GM03348 (cell line): Measurements from ENCODE around the gene TNS3.

ENCODE experiments used
- DNase-seq: peaks from one replicate; pipeline ENCODE4 v3.0.0; 2012; ENCODE audit warnings: low spot score

Gene TNS3

GRCh38 chr7:47521816-47522561 lies 59.9 kb downstream of the TNS3 start:
- DNase-seq, result no peak

GRCh38 chr7:47521011-47521795 lies 60.7 kb downstream of the TNS3 start:
- no peak for DNase-seq

GRCh38 chr7:47520406-47520805 lies 61.5 kb downstream of the TNS3 start:
- peak; percentile 90 for DNase-seq

DNA sequence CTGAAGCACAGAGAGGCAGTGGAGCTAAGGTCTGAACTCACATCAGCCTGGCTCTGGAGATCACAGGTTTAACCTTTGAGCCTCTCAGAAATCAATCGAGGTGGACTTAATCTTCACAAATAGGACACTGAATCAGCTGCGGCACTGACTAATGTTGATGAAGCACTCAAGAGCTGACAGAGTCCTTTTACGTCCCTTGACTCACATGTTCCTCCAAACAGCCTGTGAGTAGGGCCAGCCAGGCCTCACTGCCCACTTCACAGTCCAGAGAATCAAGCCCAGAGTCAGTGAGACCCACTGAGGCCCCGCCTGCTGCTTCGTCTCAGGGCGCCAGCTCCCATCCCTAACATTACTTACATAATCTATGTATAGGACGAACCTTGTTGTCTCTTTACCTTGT lies 63.1 kb downstream of the TNS3 start:
- DNase-seq, result peak; percentile 59

DNA sequence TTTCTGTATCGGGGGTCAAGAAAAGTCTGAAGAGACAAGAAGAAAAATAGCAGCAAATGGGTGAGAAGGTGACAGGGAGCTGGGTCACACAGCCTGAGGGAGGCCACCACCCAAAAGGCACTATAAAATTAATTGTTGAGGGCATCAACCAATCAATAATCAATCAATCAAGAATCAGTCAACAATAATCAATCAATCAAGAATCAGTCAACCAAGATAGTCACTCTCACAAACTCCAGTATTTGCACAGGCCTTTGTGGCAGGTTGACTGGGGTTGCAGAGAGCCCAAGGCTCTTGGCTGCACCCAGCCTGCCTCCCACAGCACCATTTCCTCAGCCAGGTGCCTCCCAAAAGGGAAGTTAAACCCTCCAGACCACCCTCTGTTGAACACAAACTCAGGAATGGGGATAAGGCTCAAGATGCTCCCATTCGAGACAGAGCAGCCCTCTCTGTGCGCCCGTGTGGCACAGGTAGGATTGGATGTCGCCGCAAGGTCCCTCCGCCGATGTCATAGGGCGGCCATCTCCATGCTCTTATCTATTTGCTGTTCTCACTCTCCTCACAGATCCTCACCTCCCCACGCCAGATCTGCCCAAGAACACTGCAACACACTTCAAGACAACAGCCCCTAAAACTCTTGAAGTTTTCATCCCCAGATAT lies 64.0 kb downstream of the TNS3 start:
- DNase-seq, result no peak

- no peak for DNase-seq
Observed at GRCh38 chr7:47516985-47517600, 64.8 kb downstream of the TNS3 start.

- DNase-seq, result no peak
Observed at GRCh38 chr7:47516386-47516785, 65.5 kb downstream of the TNS3 start.

DNA sequence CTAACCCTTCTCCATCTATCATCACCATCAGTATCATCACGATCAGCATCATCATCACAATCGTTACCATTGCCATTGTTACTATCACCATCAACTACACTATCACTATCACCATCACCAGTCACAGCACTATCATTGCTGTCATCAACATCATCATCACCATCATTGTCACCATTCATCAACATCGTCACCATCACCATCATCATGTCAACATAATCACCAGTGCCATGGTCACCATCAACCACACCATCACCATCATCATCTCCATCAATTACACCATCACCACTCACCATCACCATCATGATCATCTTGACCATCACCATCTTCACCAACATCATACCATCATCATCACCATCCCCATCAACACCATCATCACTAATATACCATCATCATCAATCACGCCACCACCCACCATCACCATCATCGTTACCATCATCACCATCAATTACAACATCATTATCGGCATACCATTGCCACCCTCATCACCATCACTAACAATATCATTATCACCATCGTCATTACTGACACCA lies 66.5 kb downstream of the TNS3 start:
- no peak for DNase-seq

DNA sequence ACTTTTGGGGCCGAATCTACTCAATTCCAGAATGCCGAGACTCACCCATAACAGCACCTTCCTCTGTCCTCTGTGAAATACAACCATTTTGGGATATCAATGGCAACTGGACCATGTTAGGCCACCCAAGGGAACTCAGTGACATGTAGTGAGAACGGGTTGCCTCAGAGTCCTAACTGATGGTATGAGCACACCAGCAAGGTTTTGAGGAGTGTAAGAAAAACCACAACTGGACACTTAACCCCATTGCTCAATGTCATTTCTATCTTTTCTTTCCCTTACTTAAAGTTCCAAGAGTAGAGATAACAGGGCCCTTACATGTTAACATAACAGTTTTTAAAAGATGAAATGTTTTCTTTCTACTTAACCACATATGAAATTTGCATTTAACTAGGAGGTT lies 67.1 kb downstream of the TNS3 start:
- no peak for DNase-seq

DNA sequence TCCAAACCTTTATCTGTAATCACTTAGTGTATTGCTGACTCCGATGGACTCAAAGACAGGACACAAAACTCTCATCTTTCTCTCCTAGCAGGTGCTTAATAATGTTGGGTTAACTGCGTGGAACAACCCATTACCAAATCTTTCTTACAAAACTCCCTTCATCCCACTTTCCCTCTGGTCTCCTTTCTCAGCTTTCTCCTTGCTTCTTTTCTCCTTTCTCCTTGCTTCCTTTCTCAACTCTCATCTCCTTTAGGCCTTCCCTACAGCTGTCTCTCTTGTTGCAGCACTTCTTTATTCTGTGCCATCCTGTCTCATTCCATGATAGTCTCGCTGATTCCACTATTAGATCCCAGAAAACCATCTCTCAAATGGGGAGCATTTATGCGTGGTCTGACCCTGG lies 67.5 kb downstream of the TNS3 start:
- no peak for DNase-seq

DNA sequence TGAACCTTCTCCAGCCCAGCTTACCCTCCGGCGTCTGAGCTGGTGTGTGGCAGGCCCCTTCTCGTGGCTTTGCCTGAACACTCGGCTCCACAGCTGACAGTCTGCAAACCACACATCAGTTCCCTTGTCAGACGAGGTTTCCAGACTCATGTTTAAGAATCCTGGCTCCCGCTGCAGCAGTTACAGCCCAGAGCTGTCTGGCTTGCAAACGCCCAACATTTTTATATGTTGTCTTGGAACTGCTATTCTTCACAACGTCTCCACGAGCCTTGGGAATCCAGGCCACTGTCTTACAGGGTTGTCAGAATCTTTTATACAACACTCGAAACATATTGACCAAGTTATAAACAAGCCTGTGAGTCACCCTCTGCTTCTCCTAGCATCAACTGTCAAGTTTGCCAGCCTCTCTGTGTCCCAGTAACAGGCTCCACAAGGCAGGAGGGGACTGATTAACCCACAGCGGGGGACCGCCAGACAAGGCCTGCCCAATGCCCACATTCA lies 68.1 kb downstream of the TNS3 start:
- peak; percentile 74 for DNase-seq

GRCh38 chr7:47512481-47513176 lies 69.3 kb downstream of the TNS3 start:
- no peak for DNase-seq

GRCh38 chr7:47511699-47512370 lies 70.1 kb downstream of the TNS3 start:
- no peak for DNase-seq

- DNase-seq, result no peak
Observed at GRCh38 chr7:47510786-47511185, 71.1 kb downstream of the TNS3 start.

DNA sequence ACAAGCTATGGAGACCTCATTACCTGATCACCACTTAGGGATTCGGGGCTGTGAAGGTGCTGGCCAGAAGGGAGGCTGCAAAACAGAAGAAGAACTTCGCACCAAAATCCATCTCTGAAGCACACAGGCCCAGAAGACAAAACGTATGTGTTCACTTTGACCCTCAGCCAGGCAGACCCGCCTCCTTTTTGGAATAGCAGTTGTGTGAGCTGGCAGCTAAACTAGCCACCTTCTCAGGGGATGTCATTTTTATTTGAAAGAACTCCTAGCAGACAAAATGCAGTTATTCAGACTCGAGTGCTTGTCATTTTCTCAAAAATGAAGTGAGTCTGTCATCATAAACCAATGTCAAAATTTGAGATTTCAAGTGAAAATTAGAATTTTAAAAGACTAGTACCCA lies 71.7 kb downstream of the TNS3 start:
- no peak for DNase-seq

- DNase-seq, result no peak
Observed at GRCh38 chr7:47509571-47509970, 72.3 kb downstream of the TNS3 start.

- no peak for DNase-seq
Observed at GRCh38 chr7:47508389-47509380, 73.2 kb downstream of the TNS3 start.

GRCh38 chr7:47507522-47507921 lies 74.4 kb downstream of the TNS3 start:
- DNase-seq, result no peak
